Measurements from ENCODE around the gene PAPSS2. TPM values are rescaled to one million over a fixed set of nuclear protein-coding genes. Genes with fewer than 3 reads are reported as not detected.

The PAPSS2 gene
- total RNA-seq, 1 experiment from 2014 or later: 22.1 TPM

GRCh38 chr10:87750001-87750671, 90.5 kb downstream of the PAPSS2 start:
- Mint-ChIP-seq H3K4me1 (peaks cover 22% of the 10 kb centered on the region), H3K9me3 (peaks cover 4% of the 10 kb centered on the region), H3K27me3 (ENCODE audit: low read depth) (no peaks in the 10 kb centered on the region), H3K36me3 (peaks cover 17% of the 10 kb centered on the region), H3K27ac (peak overlapping the region; percentile 21), H3K4me3 (no peak overlapping the region)
- TF ChIP-seq RELA (CRISPR knock-in tag; IDR thresholded peaks at IDR 0.05; ENCODE audit: borderline replicate concordance): no peak
- DNase-seq (ENCODE audit: low spot score): no peak
- ATAC-seq: peak; percentile 68
- CTCF ChIA-PET: interaction anchor here (1.3 to 3.0 kb wide), 3 partner anchors 11 to 246 kb away, joined by 3 to 24 read pairs (median 6); partner anchors contain the start of gene MINPP1
- POLR2A ChIA-PET: interaction anchor here (1.5 kb wide), 1 partner anchor 10 kb away, joined by 5 read pairs; no protein-coding TSS in a partner anchor

- H3K27ac Mint-ChIP-seq: no peak overlapping the region
- H3K4me1 Mint-ChIP-seq: peaks cover 22% of the 10 kb centered on the region
- TF ChIP-seq SMAD3 (CRISPR knock-in tag; IDR thresholded peaks at IDR 0.05; ENCODE audit: borderline replicate concordance) (no peak), NFYB (CRISPR knock-in tag; conservative IDR thresholded peaks at IDR 0.05; ENCODE audit: low read depth) (no peak), ATF3 (CRISPR knock-in tag; conservative IDR thresholded peaks at IDR 0.05) (no peak), ATF2 (CRISPR knock-in tag; IDR thresholded peaks at IDR 0.05; ENCODE audit: borderline replicate concordance, low read depth) (no peak), ATF1 (CRISPR knock-in tag; IDR thresholded peaks at IDR 0.05) (no peak), HMGXB4 (CRISPR knock-in tag; IDR thresholded peaks at IDR 0.05) (no peak), USF1 (CRISPR knock-in tag; IDR thresholded peaks at IDR 0.05) (no peak), RELA (CRISPR knock-in tag; IDR thresholded peaks at IDR 0.05; ENCODE audit: borderline replicate concordance) (no peak), JUN (CRISPR knock-in tag; IDR thresholded peaks at IDR 0.05) (no peak)
- H3K27me3 Mint-ChIP-seq (ENCODE audit: low read depth): no peaks in the 10 kb centered on the region
- DNase-seq (ENCODE audit: low spot score): no peak
- no peak overlapping the region for H3K4me3 Mint-ChIP-seq
- peaks cover 4% of the 10 kb centered on the region for H3K9me3 Mint-ChIP-seq
- H3K36me3 Mint-ChIP-seq: peaks cover 18% of the 10 kb centered on the region
- POLR2A ChIA-PET: interaction anchor here (1.5 kb wide), 1 partner anchor 9 kb away, joined by 5 read pairs; no protein-coding TSS in a partner anchor
- CTCF ChIA-PET: interaction anchor here (1.3 to 3.0 kb wide), 3 partner anchors 10 to 246 kb away, joined by 3 to 24 read pairs (median 6); partner anchors contain the start of gene MINPP1
- ATAC-seq: no peak
Observed at GRCh38 chr10:87750817-87751216, 91.1 kb downstream of the PAPSS2 start.

GRCh38 chr10:87751274-87751673, 91.6 kb downstream of the PAPSS2 start:
- peaks cover 22% of the 10 kb centered on the region for H3K4me1 Mint-ChIP-seq
- TF ChIP-seq ZMAT4 (CRISPR knock-in tag; IDR thresholded peaks at IDR 0.05) (no peak), FOXJ3 (CRISPR knock-in tag; IDR thresholded peaks at IDR 0.05; ENCODE audit: borderline replicate concordance) (no peak), ZSCAN18 (CRISPR knock-in tag; IDR thresholded peaks at IDR 0.05) (no peak), IRF2 (CRISPR knock-in tag; IDR thresholded peaks at IDR 0.05; ENCODE audit: borderline replicate concordance, low read depth) (no peak), ZNF425 (CRISPR knock-in tag; conservative IDR thresholded peaks at IDR 0.05) (no peak), ZNF512 (CRISPR knock-in tag; IDR thresholded peaks at IDR 0.05; ENCODE audit: borderline replicate concordance) (no peak), RELA (CRISPR knock-in tag; IDR thresholded peaks at IDR 0.05; ENCODE audit: borderline replicate concordance) (no peak), ATF3 (CRISPR knock-in tag; conservative IDR thresholded peaks at IDR 0.05) (no peak), RORB (CRISPR knock-in tag; IDR thresholded peaks at IDR 0.05) (no peak), NFATC4 (CRISPR knock-in tag; IDR thresholded peaks at IDR 0.05) (no peak), NFYB (CRISPR knock-in tag; conservative IDR thresholded peaks at IDR 0.05; ENCODE audit: low read depth) (no peak)

More at GRCh38 chr10:87751274-87751673, 91.6 kb downstream of the PAPSS2 start:
- ChIA-PET POLR2A (no interaction called here), CTCF (no interaction called here)
- H3K27ac Mint-ChIP-seq: no peak overlapping the region
- peaks cover 22% of the 10 kb centered on the region for H3K36me3 Mint-ChIP-seq
- no peak overlapping the region for H3K4me3 Mint-ChIP-seq
- no peak for DNase-seq (ENCODE audit: low spot score)
- H3K9me3 Mint-ChIP-seq: peaks cover 4% of the 10 kb centered on the region
- no peaks in the 10 kb centered on the region for H3K27me3 Mint-ChIP-seq (ENCODE audit: low read depth)
- ATAC-seq: no peak

Data from WTC11 (cell line).